ENCODE measurements around the gene PRB2.

- no peak for TF ChIP-seq EZH2 (IDR thresholded peaks at IDR 0.05; ENCODE audit: low read length)
- TF ChIP-seq CTCF (optimal IDR thresholded peaks at IDR 0.05 in 1 of 3, IDR thresholded peaks at IDR 0.05 in 1 of 3, conservative IDR thresholded peaks at IDR 0.05 in 1 of 3; ENCODE audit: extremely low read depth in 1 of 3, insufficient read depth in 2 of 3, low read length in 3 of 3), result peak in 2 of 3 experiments; percentile 18 to 19
These were observed 47.6 kb downstream of the PRB2 start for GRCh38 chr12:11347810-11348209.

All from keratinocyte (primary cell).